Thyroid gland (tissue), 4 donors: ENCODE results near the gene KCNJ15.

ENCODE experiments used
- CTCF ChIP-seq, 6 experiments: fragments of 200-600 bp in 3 of 6; fragments of 450-650 bp in 3 of 6; sonication (generic) in 3 of 6; IDR thresholded peaks; one replicate each; pipeline ENCODE4 v1.5.1; 2016 to 2019; ENCODE audit warnings: antibody characterized with exemption in 6 of 6, mild to moderate bottlenecking in 2 of 6, inconsistent platforms in 1 of 6, moderate library complexity in 1 of 6
- POLR2A ChIP-seq, 2 donors: fragments of 450-650 bp; IDR thresholded peaks; one replicate each; pipeline ENCODE4 v1.6.1; 2017; ENCODE audit warnings: antibody characterized with exemption in 2 of 2, mild to moderate bottlenecking in 2 of 2, moderate library complexity in 1 of 2

DNA sequence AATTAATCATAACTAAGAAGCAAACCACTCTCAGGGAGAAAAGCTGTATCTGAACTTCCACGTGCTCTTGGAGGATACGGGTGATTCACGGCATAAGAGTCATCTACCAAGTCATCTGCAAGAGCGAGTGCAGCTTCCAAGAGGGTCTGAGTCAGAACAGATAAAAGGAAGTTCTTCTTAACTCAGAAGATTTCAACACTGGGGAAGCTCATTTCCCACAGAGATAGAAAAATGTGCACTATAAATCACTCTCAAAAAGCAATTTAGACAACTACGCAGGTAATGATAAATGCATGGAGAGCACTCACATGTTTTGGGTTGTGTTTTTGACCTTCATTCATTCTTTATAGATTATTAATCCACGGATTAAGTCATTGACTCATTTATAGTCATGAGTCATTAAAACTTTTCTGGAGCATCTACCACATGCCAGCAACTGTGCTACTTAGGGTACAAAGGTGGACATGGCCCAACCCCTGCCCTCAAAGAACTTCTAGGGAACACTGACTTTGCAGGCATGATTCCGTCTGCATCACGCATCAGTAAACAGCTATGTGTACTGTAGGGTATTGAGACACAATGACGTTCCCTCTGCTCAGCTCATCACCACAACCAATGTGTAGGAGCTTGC lies 20.8 kb downstream of the KCNJ15 start:
- TF ChIP-seq CTCF (IDR thresholded peaks at IDR 0.05) (no peak), POLR2A (IDR thresholded peaks at IDR 0.05) (no peak)
